Suppressor macrophage treated with lipopolysaccharide for 4 hours (primary cell): Measurements from ENCODE around the gene ALX4.
A peak's percentile ranks its signal among the peaks of the same experiment; 100 is the strongest.

Experiments used
- DNase-seq: peaks from one replicate; pipeline ENCODE4 v3.0.0-alpha.2; 2020

ALX4 gene

GRCh38 chr11:44334356-44335004 lies 24.5 kb upstream of the ALX4 start:
- DNase-seq, result no peak

GRCh38 chr11:44333271-44334218 lies 23.6 kb upstream of the ALX4 start:
- DNase-seq, result peak; percentile 36

GRCh38 chr11:44332665-44333064 lies 22.7 kb upstream of the ALX4 start:
- no peak for DNase-seq

GRCh38 chr11:44329472-44330230 lies 19.7 kb upstream of the ALX4 start:
- DNase-seq, result no peak

GRCh38 chr11:44328138-44328660 lies 18.3 kb upstream of the ALX4 start:
- DNase-seq, result no peak

- no peak for DNase-seq
Measured at GRCh38 chr11:44327730-44328129, 17.8 kb upstream of the ALX4 start.

GRCh38 chr11:44326615-44327475 lies 16.9 kb upstream of the ALX4 start:
- no peak for DNase-seq

GRCh38 chr11:44325698-44326097 lies 15.8 kb upstream of the ALX4 start:
- DNase-seq, result no peak

- DNase-seq, result no peak
Measured at GRCh38 chr11:44324749-44325525, 15.0 kb upstream of the ALX4 start.

GRCh38 chr11:44324222-44324621 lies 14.3 kb upstream of the ALX4 start:
- DNase-seq, result no peak

- peak; percentile 20 for DNase-seq
Measured at GRCh38 chr11:44322243-44322642, 12.3 kb upstream of the ALX4 start.

GRCh38 chr11:44321059-44321458 lies 11.1 kb upstream of the ALX4 start:
- DNase-seq, result no peak

GRCh38 chr11:44320289-44320973 lies 10.5 kb upstream of the ALX4 start:
- no peak for DNase-seq

- DNase-seq, result no peak
Measured at GRCh38 chr11:44319552-44320288, 9.8 kb upstream of the ALX4 start.

GRCh38 chr11:44319170-44319551 lies 9.2 kb upstream of the ALX4 start:
- DNase-seq, result no peak

GRCh38 chr11:44318369-44318768 lies 8.4 kb upstream of the ALX4 start:
- DNase-seq, result no peak

- DNase-seq, result no peak
Measured at GRCh38 chr11:44316659-44317240, 6.8 kb upstream of the ALX4 start.

GRCh38 chr11:44315947-44316658 lies 6.2 kb upstream of the ALX4 start:
- DNase-seq, result no peak

- DNase-seq, result no peak
Measured at GRCh38 chr11:44314733-44315132, 4.8 kb upstream of the ALX4 start.
